ENCODE data around the gene UBE2E2.

UBE2E2 gene

GRCh38 chr3:23240171-23240785, 37.2 kb downstream of the UBE2E2 start:
- DNase-seq (ENCODE audit: low spot score): no peak

- no peak for DNase-seq (ENCODE audit: low spot score)
Observed at GRCh38 chr3:23241256-23241655, 38.1 kb downstream of the UBE2E2 start.

- DNase-seq (ENCODE audit: low spot score): no peak
Observed at GRCh38 chr3:23242106-23242505, 39.0 kb downstream of the UBE2E2 start.

- no peak for DNase-seq (ENCODE audit: low spot score)
Observed at GRCh38 chr3:23244324-23245041, 41.4 kb downstream of the UBE2E2 start.

- no peak for DNase-seq (ENCODE audit: low spot score)
Observed at GRCh38 chr3:23246651-23247050, 43.5 kb downstream of the UBE2E2 start.

GRCh38 chr3:23248594-23249131, 45.5 kb downstream of the UBE2E2 start:
- no peak for DNase-seq (ENCODE audit: low spot score)

GRCh38 chr3:23249961-23250360, 46.8 kb downstream of the UBE2E2 start:
- no peak for DNase-seq (ENCODE audit: low spot score)

GRCh38 chr3:23252122-23252521, 49.0 kb downstream of the UBE2E2 start:
- DNase-seq (ENCODE audit: low spot score): no peak

- no peak for DNase-seq (ENCODE audit: low spot score)
Observed at GRCh38 chr3:23253214-23253613, 50.1 kb downstream of the UBE2E2 start.

GRCh38 chr3:23254282-23254681, 51.2 kb downstream of the UBE2E2 start:
- no peak for DNase-seq (ENCODE audit: low spot score)

GRCh38 chr3:23254835-23255234, 51.7 kb downstream of the UBE2E2 start:
- DNase-seq (ENCODE audit: low spot score): no peak

- DNase-seq (ENCODE audit: low spot score): no peak
Observed at GRCh38 chr3:23256741-23257435, 53.8 kb downstream of the UBE2E2 start.

- DNase-seq (ENCODE audit: low spot score): no peak
Observed at GRCh38 chr3:23258110-23258509, 55.0 kb downstream of the UBE2E2 start.

- DNase-seq (ENCODE audit: low spot score): no peak
Observed at GRCh38 chr3:23259515-23259914, 56.4 kb downstream of the UBE2E2 start.

GRCh38 chr3:23262766-23263165, 59.6 kb downstream of the UBE2E2 start:
- no peak for DNase-seq (ENCODE audit: low spot score)

GRCh38 chr3:23263796-23264195, 60.7 kb downstream of the UBE2E2 start:
- DNase-seq (ENCODE audit: low spot score): no peak

GRCh38 chr3:23264413-23264812, 61.3 kb downstream of the UBE2E2 start:
- DNase-seq (ENCODE audit: low spot score): no peak

GRCh38 chr3:23270423-23270822, 67.3 kb downstream of the UBE2E2 start:
- no peak for DNase-seq (ENCODE audit: low spot score)

- no peak for DNase-seq (ENCODE audit: low spot score)
Observed at GRCh38 chr3:23271876-23272741, 69.0 kb downstream of the UBE2E2 start.

GRCh38 chr3:23272820-23273219, 69.7 kb downstream of the UBE2E2 start:
- DNase-seq (ENCODE audit: low spot score): no peak

GRCh38 chr3:23275061-23275460, 71.9 kb downstream of the UBE2E2 start:
- no peak for DNase-seq (ENCODE audit: low spot score)

GRCh38 chr3:23275814-23276213, 72.7 kb downstream of the UBE2E2 start:
- no peak for DNase-seq (ENCODE audit: low spot score)
